ENCODE measurements around the gene SETD2.

- TF ChIP-seq CTCF (IDR thresholded peaks at IDR 0.05; ENCODE audit: low read depth, low read length, poor library complexity, severe bottlenecking) (no peak), EZH2phosphoT487 (IDR thresholded peaks at IDR 0.05; ENCODE audit: borderline replicate concordance, low read length) (no peak)
These were observed 139.0 kb downstream of the SETD2 start for GRCh38 chr3:47024932-47025331.

Measured in DOHH2 (cell line).